ENCODE results near the gene NECTIN3.
A peak's percentile ranks its signal among the peaks of the same experiment; 100 is the strongest.

The NECTIN3 gene, protein sequence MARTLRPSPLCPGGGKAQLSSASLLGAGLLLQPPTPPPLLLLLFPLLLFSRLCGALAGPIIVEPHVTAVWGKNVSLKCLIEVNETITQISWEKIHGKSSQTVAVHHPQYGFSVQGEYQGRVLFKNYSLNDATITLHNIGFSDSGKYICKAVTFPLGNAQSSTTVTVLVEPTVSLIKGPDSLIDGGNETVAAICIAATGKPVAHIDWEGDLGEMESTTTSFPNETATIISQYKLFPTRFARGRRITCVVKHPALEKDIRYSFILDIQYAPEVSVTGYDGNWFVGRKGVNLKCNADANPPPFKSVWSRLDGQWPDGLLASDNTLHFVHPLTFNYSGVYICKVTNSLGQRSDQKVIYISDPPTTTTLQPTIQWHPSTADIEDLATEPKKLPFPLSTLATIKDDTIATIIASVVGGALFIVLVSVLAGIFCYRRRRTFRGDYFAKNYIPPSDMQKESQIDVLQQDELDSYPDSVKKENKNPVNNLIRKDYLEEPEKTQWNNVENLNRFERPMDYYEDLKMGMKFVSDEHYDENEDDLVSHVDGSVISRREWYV

GRCh38 chr3:111071257-111072030 lies at the start of gene NECTIN3:
TSS of gene NECTIN3 (plus strand) at chr3:111071816. CDS start at chr3:111072018, 202 bp downstream.
- DNase-seq (ENCODE audit: low read depth) = peak; percentile 99

DNA sequence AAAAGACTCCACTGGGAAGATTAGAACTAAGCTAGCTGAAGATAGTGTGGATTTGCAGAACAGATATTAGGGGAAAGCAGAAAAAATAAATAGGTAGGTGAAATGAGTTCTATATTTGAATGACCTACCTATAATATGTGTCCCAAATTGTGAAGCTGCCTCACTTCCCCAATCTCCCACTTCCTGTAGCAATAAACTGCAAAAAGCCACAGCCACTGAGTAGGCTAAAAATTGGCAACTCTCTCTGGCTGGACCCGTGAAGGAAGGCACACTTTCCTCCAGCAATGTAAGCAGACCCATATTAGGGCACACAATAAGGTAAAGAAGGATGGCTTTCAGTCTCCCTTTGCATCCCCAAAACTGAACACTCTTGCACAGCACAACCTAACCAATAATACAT lies 43.7 kb upstream of the NECTIN3 start:
- no peak for DNase-seq (ENCODE audit: low read depth)

GRCh38 chr3:111031538-111031937 lies 40.1 kb upstream of the NECTIN3 start:
- DNase-seq (ENCODE audit: low read depth) = no peak

DNA sequence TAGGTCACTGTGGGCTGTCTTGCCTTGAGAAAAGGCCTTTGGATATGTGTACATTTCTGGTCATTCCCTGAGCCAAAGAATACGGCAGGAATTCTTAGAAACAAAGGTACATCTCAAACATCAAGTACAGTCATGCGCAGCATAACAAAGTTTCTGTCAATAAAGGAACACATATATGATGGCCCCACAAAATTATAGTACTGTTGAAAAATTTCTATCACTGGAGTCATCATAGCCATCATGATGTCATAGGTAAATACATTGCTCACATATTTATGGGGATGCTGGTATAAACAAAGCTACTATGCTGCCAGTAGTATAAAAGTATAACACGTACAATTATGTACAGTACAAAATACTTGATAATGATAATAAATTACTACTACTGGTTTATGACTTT lies 38.9 kb upstream of the NECTIN3 start:
- peak; percentile 31 for DNase-seq (ENCODE audit: low read depth)

GRCh38 chr3:111033470-111034050 lies 38.1 kb upstream of the NECTIN3 start:
- no peak for DNase-seq (ENCODE audit: low read depth)

- no peak for DNase-seq (ENCODE audit: low read depth)
Measured at GRCh38 chr3:111035316-111035715, 36.3 kb upstream of the NECTIN3 start.

GRCh38 chr3:111035902-111036301 lies 35.7 kb upstream of the NECTIN3 start:
- DNase-seq (ENCODE audit: low read depth) = no peak

DNA sequence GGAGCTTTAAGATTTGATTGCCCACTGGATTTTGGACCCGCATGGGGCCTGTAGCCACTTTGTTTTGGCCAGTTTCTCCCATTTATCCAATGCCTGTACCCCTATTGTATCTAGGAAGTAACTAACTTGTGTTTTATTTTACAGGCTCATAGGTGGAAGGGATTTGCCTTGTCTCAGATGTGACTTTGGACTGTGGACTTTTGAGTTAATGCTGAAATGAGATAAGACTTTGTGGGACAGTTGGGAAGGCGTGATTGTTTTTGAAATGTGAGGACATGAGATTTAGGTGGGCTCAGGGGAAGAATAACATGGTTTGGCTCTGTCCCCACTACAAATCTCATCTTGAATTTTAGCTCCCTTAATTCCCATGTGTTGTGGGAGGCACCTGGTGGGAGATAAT lies 30.7 kb upstream of the NECTIN3 start:
- no peak for DNase-seq (ENCODE audit: low read depth)

DNA sequence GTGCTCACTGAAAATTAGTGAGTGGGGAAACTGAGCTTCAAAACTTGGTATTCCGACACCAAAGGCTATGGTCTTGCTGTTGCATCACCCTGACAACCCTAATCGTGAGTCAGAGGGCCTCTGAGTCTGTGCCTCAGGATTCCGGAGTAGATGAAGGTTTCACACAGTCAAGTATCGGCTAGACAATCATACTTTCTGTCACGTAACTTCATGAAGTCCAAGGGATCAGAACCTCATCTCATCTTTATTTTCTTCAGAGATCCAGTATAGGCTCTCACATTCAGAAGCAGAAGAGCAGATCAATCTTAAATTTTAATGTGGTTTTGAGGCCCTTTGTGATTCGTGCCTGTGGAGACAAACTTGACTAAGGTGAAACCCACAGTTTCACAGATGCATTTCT lies 26.1 kb upstream of the NECTIN3 start:
- DNase-seq (ENCODE audit: low read depth) = peak; percentile 12

DNA sequence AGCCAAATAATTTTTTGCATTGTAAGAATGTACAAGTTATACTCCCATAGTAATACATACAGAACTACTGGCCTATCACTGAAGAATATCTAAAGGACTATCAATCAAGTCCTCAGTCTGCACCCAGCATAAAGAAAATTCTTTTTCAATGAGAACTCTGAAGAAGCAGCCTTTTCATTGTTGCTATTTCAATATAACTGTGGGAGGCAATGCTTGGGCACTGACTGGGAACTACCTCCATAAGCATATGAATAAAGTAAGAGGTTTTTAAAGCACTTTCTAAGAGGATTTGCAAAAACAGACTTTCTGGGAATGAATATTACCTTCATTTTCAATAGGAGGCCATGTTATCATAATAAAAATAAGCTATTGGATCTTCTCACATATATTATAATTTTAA lies 24.6 kb upstream of the NECTIN3 start:
- no peak for DNase-seq (ENCODE audit: low read depth)

- no peak for DNase-seq (ENCODE audit: low read depth)
Measured at GRCh38 chr3:111047812-111048435, 23.7 kb upstream of the NECTIN3 start.

GRCh38 chr3:111051354-111051753 lies 20.3 kb upstream of the NECTIN3 start:
- no peak for DNase-seq (ENCODE audit: low read depth)

- DNase-seq (ENCODE audit: low read depth) = no peak
Measured at GRCh38 chr3:111068574-111068973, 3.0 kb upstream of the NECTIN3 start.

- DNase-seq (ENCODE audit: low read depth) = peak; percentile 42
Measured at GRCh38 chr3:111069974-111070771, 1.4 kb upstream of the NECTIN3 start.

- DNase-seq (ENCODE audit: low read depth) = no peak
Measured at GRCh38 chr3:111070772-111071256, 802 bp upstream of the NECTIN3 start.

GRCh38 chr3:111072031-111072921 lies 660 bp downstream of the NECTIN3 start:
- peak; percentile 51 for DNase-seq (ENCODE audit: low read depth)

GRCh38 chr3:111073218-111073617 lies 1.6 kb downstream of the NECTIN3 start:
- peak; percentile 70 for DNase-seq (ENCODE audit: low read depth)

- DNase-seq (ENCODE audit: low read depth) = no peak
Measured at GRCh38 chr3:111076732-111077131, 5.1 kb downstream of the NECTIN3 start.

DNA sequence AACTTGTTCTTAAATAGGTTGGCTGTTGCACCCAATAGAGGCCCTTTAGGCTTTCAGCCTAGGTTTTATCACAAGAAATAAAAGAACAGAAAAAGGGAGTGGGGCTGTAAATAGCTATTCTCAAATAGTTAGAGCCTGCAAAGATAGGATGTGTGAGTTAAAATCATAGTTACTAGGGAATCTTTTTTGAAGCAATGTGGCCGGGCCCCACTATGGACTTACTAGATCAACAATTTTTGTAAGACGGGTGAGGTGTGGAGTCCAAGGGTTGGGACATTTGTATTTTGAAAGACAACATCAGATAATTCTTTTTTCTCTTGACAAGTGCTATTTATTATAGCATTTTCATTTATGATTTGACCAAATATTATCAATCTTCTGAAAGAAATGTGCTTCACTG lies 5.8 kb downstream of the NECTIN3 start:
- no peak for DNase-seq (ENCODE audit: low read depth)

DNA sequence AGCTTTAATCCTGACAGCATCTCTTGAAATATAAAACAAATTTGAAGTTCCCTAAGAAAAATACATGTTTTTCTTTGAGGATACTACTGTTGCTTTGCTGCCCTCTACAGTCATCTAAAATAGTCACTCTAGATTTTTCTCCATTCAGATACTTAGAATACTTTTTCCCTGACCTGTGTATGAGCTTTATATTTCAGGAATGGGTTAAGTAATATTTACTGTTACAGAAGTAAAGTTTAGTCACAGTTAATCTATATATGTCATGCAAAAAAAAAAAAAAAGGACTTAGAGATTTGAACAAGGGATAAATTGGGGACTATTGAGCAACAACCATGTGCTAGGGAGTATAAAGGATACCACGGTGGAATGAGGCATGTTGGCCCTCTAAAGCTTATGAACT lies 8.8 kb downstream of the NECTIN3 start:
- peak; percentile 85 for DNase-seq (ENCODE audit: low read depth)

All from ELR (cell line).